Coronary artery (tissue), 2 donors: ENCODE data around the gene ATF6B.

Experiments
- DNase-seq: peaks from one replicate; pipeline ENCODE4 v3.0.0-alpha.2; 2017; ENCODE audit warnings: low spot score
- H3K27ac ChIP-seq, 2 donors: fragments of 200-600 bp; sonication (generic); one replicate each; pipeline ENCODE4 v1.5.1; 2016 to 2019
- H3K4me3 ChIP-seq: fragments of 200-600 bp; sonication (generic); 2 replicates; pipeline ENCODE4 v1.5.1; 2016; ENCODE audit warnings: mild to moderate bottlenecking, moderate library complexity
- CTCF ChIP-seq: fragments of 200-600 bp; sonication (generic); IDR thresholded peaks from one replicate; pipeline ENCODE4 v1.5.1; 2019; ENCODE audit warnings: antibody characterized with exemption

ATF6B gene

GRCh38 chr6:32127717-32128592 is at the start of gene ATF6B:
Gene ATF6B (minus strand): TSS chr6:32128246. CDS start chr6:32128207, 39 bp downstream.
- no peak for TF ChIP-seq CTCF

GRCh38 chr6:32177183-32177787 is 49.2 kb upstream of the ATF6B start:
- TF ChIP-seq CTCF: no peak
- H3K27ac ChIP-seq: peak overlapping the region; percentile 89 to 95
- no peak for DNase-seq
- peak overlapping the region; percentile 95 for H3K4me3 ChIP-seq

More at GRCh38 chr6:32127717-32128592, at the start of gene ATF6B:
- Histone ChIP-seq H3K4me3 (peak within 1 kb of the TSS; percentile 98), H3K27ac (peak within 1 kb of the TSS; percentile 71 to 96)
- DNase-seq: peak; percentile 99

GRCh38 chr6:32176476-32177182 is 48.6 kb upstream of the ATF6B start:
- H3K4me3 ChIP-seq: peak overlapping the region; percentile 95
- no peak for DNase-seq
- peak overlapping the region; percentile 89 to 95 for H3K27ac ChIP-seq
- TF ChIP-seq CTCF: no peak

GRCh38 chr6:32175711-32176475 is 47.8 kb upstream of the ATF6B start, which contains the start of gene AGPAT1:
Gene AGPAT1 (minus strand): TSS chr6:32176084. CDS start chr6:32171496, 4,588 bp downstream.
- Histone ChIP-seq H3K27ac (peak within 1 kb of the TSS; percentile 89 to 95), H3K4me3 (peak within 1 kb of the TSS; percentile 95)
- TF ChIP-seq CTCF: no peak
- peak; percentile 96 for DNase-seq

GRCh38 chr6:32175322-32175710 is 47.3 kb upstream of the ATF6B start:
- Histone ChIP-seq H3K27ac (peak overlapping the region; percentile 89 to 95), H3K4me3 (peak overlapping the region; percentile 95)
- TF ChIP-seq CTCF: no peak
- DNase-seq: no peak

- TF ChIP-seq CTCF: no peak
- H3K27ac ChIP-seq: no peak overlapping the region
- H3K4me3 ChIP-seq: no peak overlapping the region
- DNase-seq: no peak
These were observed 46.4 kb upstream of the ATF6B start for GRCh38 chr6:32174416-32174815.
